Hepatocyte (in vitro differentiated cells): ENCODE measurements around the gene PSMG3. TPM values are rescaled to one million over a fixed set of nuclear protein-coding genes. Genes with fewer than 3 reads are reported as not detected.
"Not testable (repeated sequence)": the region's sequence is repeated elsewhere in the genome, so short reads cannot be mapped to it uniquely, and the experiment has no call there.

Experiments
- DNase-seq: peaks from one replicate; pipeline ENCODE4 v3.0.0-alpha.2; 2016; ENCODE audit warnings: low spot score
- H2AFZ ChIP-seq: fragments of 200-600 bp; sonication (generic); 2 replicates; pipeline ENCODE4 v1.6.0; 2016; ENCODE audit warnings: antibody characterized with exemption, mild to moderate bottlenecking
- H3K27ac ChIP-seq: fragments of 200-600 bp; sonication (generic); 2 replicates; pipeline ENCODE4 v1.5.1; 2016; ENCODE audit warnings: mild to moderate bottlenecking
- H3K27me3 ChIP-seq: fragments of 200-600 bp; sonication (generic); 2 replicates; pipeline ENCODE4 v1.6.1; 2016
- H3K36me3 ChIP-seq: fragments of 200-600 bp; sonication (generic); replicated peaks from 2 replicates; pipeline ENCODE4 v1.5.1; 2016; ENCODE audit warnings: low read depth; ENCODE audit not compliant: insufficient read depth
- H3K4me1 ChIP-seq: fragments of 200-600 bp; sonication (generic); 2 replicates; pipeline ENCODE4 v1.5.1; 2016; ENCODE audit warnings: mild to moderate bottlenecking, moderate library complexity; ENCODE audit not compliant: insufficient read depth
- H3K4me2 ChIP-seq: fragments of 200-600 bp; sonication (generic); 2 replicates; pipeline ENCODE4 v1.6.0; 2016
- H3K4me3 ChIP-seq: fragments of 200-600 bp; sonication (generic); 2 replicates; pipeline ENCODE4 v1.5.1; 2016; ENCODE audit warnings: mild to moderate bottlenecking
- H3K79me2 ChIP-seq: fragments of 200-600 bp; sonication (generic); 2 replicates; pipeline ENCODE4 v1.6.0; 2017; ENCODE audit warnings: mild to moderate bottlenecking
- H3K9me2 ChIP-seq: fragments of 200-600 bp; sonication (generic); replicated peaks from 2 replicates; pipeline ENCODE4 v1.6.0; 2017; ENCODE audit warnings: mild to moderate bottlenecking; ENCODE audit not compliant: insufficient read depth
- H3K9me3 ChIP-seq: fragments of 200-600 bp; sonication (generic); 2 replicates; pipeline ENCODE4 v1.5.1; 2016; ENCODE audit warnings: low read depth, mild to moderate bottlenecking
- H4K20me1 ChIP-seq: fragments of 200-600 bp; sonication (generic); 2 replicates; pipeline ENCODE4 v1.6.0; 2016; ENCODE audit warnings: mild to moderate bottlenecking; ENCODE audit not compliant: insufficient read depth, poor library complexity, severe bottlenecking
- EZH2 ChIP-seq: fragments of 200-600 bp; sonication (generic); IDR thresholded peaks from 2 replicates; pipeline ENCODE4 v1.6.1; 2016; ENCODE audit warnings: antibody characterized with exemption, mild to moderate bottlenecking, borderline replicate concordance
- EZH2phosphoT487 ChIP-seq: fragments of 200-600 bp; sonication (generic); IDR thresholded peaks from one replicate; pipeline ENCODE4 v1.6.1; 2018; ENCODE audit warnings: antibody characterized with exemption, mild to moderate bottlenecking, low read depth, moderate library complexity; ENCODE audit not compliant: unreplicated experiment, severe bottlenecking
- WGBS: methylation state at CpG from one replicate; pipeline ENCODE4 v1.1.6; 2016; ENCODE audit warnings: low lambda C conversion rate; ENCODE audit errors: missing lambda C conversion rate; 5-methylcytosine and 5-hydroxymethylcytosine counted together
- polyA plus RNA-seq: library from polyadenylated mRNA; unstranded; fragments of >200 nt; fragmentation: Nextera tagmentation; extraction: Ambion mirVana; gene quantifications from 2 replicates; pipeline ENCODE4 v1.2.1, GENCODE V29; 2016
- total RNA-seq: library from RNA; depleted of rRNA; stranded (reverse); fragments of >200 nt; gene quantifications from 2 replicates; pipeline ENCODE4 v1.2.3, GENCODE V29; 2014
- TF ChIP-seq, protein P1 (sequence below): fragments of 200-600 bp; sonication (generic); IDR thresholded peaks from 2 replicates; pipeline ENCODE4 v1.5.1; 2016; ENCODE audit warnings: antibody characterized with exemption, mild to moderate bottlenecking; ENCODE audit not compliant: poor library complexity

Gene PSMG3
- total and polyA plus RNA-seq, 2 experiments from 2014 or later: 42.7 to 44.8 TPM

- peak; percentile 53 for DNase-seq
- Histone ChIP-seq H3K9me3 (no peaks in the 10 kb centered on the region), H4K20me1 (no peaks in the 10 kb centered on the region), H3K4me1 (no peaks in the 10 kb centered on the region), H3K36me3 (no peaks in the 10 kb centered on the region), H3K79me2 (no peaks in the 10 kb centered on the region), H3K4me2 (peak overlapping the region; percentile 44), H2AFZ (no peak overlapping the region), H3K9me2 (no peaks in the 10 kb centered on the region), H3K27ac (peak overlapping the region; percentile 58), H3K4me3 (no peak overlapping the region), H3K27me3 (no peaks in the 10 kb centered on the region)
- WGBS: 80% methylated on average over 8 of the region's 17 CpGs
- TF ChIP-seq EZH2phosphoT487 (no peak), EZH2 (no peak)
These were observed 46.0 kb downstream of the PSMG3 start for GRCh38 chr7:1523844-1524243.

- no peak for DNase-seq
- Histone ChIP-seq H3K4me2 (peak overlapping the region; percentile 44), H3K27ac (no peak overlapping the region), H3K79me2 (no peaks in the 10 kb centered on the region), H2AFZ (no peak overlapping the region), H3K9me2 (no peaks in the 10 kb centered on the region), H4K20me1 (no peaks in the 10 kb centered on the region), H3K9me3 (no peaks in the 10 kb centered on the region), H3K36me3 (no peaks in the 10 kb centered on the region), H3K4me3 (no peak overlapping the region), H3K4me1 (no peaks in the 10 kb centered on the region), H3K27me3 (no peaks in the 10 kb centered on the region)
- 44% methylated on average over 13 of the region's 13 CpGs for WGBS
- TF ChIP-seq, protein P1, sequence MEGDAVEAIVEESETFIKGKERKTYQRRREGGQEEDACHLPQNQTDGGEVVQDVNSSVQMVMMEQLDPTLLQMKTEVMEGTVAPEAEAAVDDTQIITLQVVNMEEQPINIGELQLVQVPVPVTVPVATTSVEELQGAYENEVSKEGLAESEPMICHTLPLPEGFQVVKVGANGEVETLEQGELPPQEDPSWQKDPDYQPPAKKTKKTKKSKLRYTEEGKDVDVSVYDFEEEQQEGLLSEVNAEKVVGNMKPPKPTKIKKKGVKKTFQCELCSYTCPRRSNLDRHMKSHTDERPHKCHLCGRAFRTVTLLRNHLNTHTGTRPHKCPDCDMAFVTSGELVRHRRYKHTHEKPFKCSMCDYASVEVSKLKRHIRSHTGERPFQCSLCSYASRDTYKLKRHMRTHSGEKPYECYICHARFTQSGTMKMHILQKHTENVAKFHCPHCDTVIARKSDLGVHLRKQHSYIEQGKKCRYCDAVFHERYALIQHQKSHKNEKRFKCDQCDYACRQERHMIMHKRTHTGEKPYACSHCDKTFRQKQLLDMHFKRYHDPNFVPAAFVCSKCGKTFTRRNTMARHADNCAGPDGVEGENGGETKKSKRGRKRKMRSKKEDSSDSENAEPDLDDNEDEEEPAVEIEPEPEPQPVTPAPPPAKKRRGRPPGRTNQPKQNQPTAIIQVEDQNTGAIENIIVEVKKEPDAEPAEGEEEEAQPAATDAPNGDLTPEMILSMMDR: no peak
- TF ChIP-seq EZH2 (no peak), EZH2phosphoT487 (no peak)
These were observed 46.6 kb downstream of the PSMG3 start for GRCh38 chr7:1523208-1523607.

DNA sequence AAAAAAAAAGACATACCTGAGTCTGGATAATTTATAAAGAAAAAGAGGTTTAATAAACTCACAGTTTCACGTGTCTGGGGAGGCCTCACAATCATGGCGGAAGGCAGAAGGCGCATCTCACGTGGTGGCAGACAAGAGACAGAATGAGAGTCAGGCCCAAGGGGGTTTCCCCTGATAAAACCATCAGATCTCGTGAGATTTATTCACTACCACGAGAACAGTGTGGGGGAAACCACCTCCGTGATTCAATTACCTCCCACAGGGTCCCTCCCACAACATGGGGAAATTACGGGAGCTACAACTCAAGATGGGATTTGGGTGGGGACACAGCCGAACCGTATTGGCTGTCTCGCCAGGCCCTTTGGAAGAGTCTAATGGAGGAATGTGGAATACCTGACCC, 48.4 kb downstream of the PSMG3 start:
- no peaks in the 10 kb centered on the region for H3K79me2 ChIP-seq
- no peaks in the 10 kb centered on the region for H4K20me1 ChIP-seq
- 94% methylated on average over 11 of the region's 11 CpGs for WGBS
- H2AFZ ChIP-seq: no peak overlapping the region
- TF ChIP-seq EZH2 (no peak), EZH2phosphoT487 (no peak)
- TF ChIP-seq, protein P1: no peak
- no peaks in the 10 kb centered on the region for H3K9me3 ChIP-seq
- H3K9me2 ChIP-seq: no peaks in the 10 kb centered on the region
- no peaks in the 10 kb centered on the region for H3K4me1 ChIP-seq
- no peaks in the 10 kb centered on the region for H3K27me3 ChIP-seq
- no peak for DNase-seq
- no peak overlapping the region for H3K27ac ChIP-seq
- H3K36me3 ChIP-seq: no peaks in the 10 kb centered on the region
- no peak overlapping the region for H3K4me2 ChIP-seq
- H3K4me3 ChIP-seq: no peak overlapping the region

- H2AFZ ChIP-seq: no peak overlapping the region
These were observed 49.1 kb downstream of the PSMG3 start for GRCh38 chr7:1520539-1521234.

DNA sequence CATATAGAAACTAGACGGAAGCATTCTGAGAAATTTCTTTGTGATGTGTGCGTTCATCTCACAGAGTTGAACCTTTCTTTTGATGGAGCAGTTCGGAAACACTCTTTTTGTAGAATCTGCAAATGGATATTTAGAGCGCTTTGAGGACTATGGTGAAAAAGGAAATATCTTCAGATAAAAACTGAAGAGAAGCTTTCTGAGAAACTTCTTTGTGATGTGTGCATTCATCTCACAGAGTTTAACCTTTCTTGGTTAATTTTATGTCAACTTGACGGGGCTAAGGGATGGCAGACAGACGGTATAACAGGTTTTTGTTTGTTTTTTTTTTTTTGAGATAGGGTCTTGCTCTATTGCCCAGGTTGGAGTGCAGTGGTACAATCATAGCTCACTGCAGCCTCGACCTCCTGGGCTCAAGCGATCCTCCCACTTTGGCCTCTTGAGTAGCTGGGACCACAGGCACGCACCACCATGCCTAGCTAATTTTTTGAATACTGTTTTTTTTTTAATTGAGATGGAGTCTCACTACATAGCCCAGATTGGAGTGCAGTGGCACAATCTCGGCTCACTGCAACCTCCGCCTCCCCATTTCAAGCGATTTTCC, 50.4 kb downstream of the PSMG3 start:
- not testable (repeated sequence) for H3K27ac ChIP-seq, H3K4me3 ChIP-seq, DNase-seq, H3K79me2 ChIP-seq, H4K20me1 ChIP-seq, H3K36me3 ChIP-seq, H3K9me3 ChIP-seq, H3K4me2 ChIP-seq, H3K9me2 ChIP-seq, H3K4me1 ChIP-seq, H2AFZ ChIP-seq, H3K27me3 ChIP-seq
- 97% methylated on average over 12 of the region's 12 CpGs for whole genome bisulfite sequencing

More at GRCh38 chr7:1520539-1521234, 49.1 kb downstream of the PSMG3 start:
- Histone ChIP-seq H3K9me2 (no peaks in the 10 kb centered on the region), H3K79me2 (no peaks in the 10 kb centered on the region), H3K27ac (peak overlapping the region; percentile 45), H3K36me3 (no peaks in the 10 kb centered on the region), H3K4me1 (no peaks in the 10 kb centered on the region), H3K27me3 (no peaks in the 10 kb centered on the region), H3K4me3 (no peak overlapping the region), H3K4me2 (no peak overlapping the region), H4K20me1 (no peaks in the 10 kb centered on the region), H3K9me3 (no peaks in the 10 kb centered on the region)
- WGBS: 77% methylated on average over 27 of the region's 27 CpGs
- TF ChIP-seq EZH2phosphoT487 (no peak), EZH2 (no peak)
- TF ChIP-seq, protein P1: no peak
- DNase-seq: peak; percentile 63
